HG02938 (cell line): Measurements from ENCODE around the gene COL21A1.
A peak's percentile ranks its signal among the peaks of the same experiment; 100 is the strongest.

Source experiments
- ATAC-seq: cut with Tn5 transposase; IDR thresholded peaks from one replicate; pipeline ENCODE4 v1.9.1; 2021; ENCODE audit warnings: mild to moderate bottlenecking, moderate library complexity; ENCODE audit not compliant: unreplicated experiment

The COL21A1 gene

GRCh38 chr6:56246541-56246880 is 869 bp downstream of the COL21A1 start:
- ATAC-seq = no peak

- ATAC-seq = no peak
Observed at GRCh38 chr6:56245903-56246351, 1.5 kb downstream of the COL21A1 start.

GRCh38 chr6:56244528-56245253 is 2.7 kb downstream of the COL21A1 start:
- ATAC-seq = no peak

- no peak for ATAC-seq
Observed at GRCh38 chr6:56244089-56244488, 3.3 kb downstream of the COL21A1 start.

DNA sequence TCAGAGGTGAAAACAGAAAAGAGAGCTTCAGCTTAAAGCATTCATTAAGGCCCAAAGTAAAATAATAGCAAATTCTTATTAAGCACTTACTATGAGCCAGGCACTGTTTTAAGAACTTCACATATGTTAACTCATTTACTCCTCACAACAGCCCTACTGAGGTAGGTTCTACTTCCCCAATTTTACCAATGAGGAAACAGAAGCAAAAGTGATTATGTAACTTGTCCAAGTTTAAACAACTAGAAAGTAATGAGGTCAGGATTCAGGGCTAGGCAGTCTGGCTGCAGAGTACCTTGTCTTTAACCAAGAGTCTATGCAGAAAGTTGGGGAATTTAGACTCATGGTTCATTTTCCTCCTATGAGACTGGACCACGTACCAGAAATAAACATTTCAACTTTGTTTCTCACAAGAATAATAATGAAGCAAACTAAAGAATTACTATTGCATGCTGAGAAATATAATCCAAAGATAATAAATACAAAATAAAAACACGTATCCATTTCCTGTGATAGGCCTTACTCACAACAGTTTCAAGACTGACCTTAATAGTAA is 3.8 kb downstream of the COL21A1 start:
- ATAC-seq = peak; percentile 73

GRCh38 chr6:56242346-56242745 is 5.0 kb downstream of the COL21A1 start:
- ATAC-seq = no peak

GRCh38 chr6:56241124-56241802 is 6.1 kb downstream of the COL21A1 start:
- ATAC-seq = no peak

DNA sequence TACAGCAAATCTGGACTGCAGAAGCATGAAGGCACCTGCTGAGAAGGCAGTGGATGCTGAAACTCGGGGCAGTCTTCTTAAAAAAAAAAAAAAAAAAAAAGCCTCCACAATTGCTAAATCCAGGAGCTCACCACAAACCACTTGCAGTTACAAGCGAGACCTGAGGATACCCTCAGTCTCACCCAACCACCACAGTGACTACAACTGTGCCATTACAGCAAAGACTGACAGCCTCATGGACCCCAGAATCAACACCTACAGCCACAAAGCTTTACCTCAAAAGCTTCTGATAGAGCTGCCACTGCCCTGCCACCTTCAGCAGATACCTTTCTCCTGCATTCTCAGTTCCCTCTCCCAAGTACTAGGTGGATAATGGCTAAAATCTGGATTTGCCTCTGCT is 9.0 kb downstream of the COL21A1 start:
- no peak for ATAC-seq

- ATAC-seq = no peak
Observed at GRCh38 chr6:56235245-56235644, 12.1 kb downstream of the COL21A1 start.

DNA sequence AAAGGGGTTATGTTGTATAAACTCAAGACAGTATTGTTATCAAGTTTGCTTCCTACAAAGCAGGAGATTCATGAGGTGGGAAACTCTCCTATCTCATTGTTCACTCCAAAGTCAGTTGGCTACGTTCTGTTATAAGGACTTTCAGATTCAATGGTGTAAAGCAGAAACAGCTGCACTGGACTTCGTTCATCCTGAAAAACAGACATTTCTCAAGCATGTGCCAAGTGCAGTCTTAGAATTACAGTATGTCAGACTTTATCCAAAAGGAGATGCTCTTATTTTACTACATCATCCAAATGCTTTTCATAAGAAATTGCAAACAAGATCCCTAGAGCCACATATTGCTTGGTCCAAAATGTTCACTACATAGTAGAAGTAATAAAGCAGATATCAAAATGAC is 14.9 kb downstream of the COL21A1 start:
- no peak for ATAC-seq

- no peak for ATAC-seq
Observed at GRCh38 chr6:56231827-56232226, 15.6 kb downstream of the COL21A1 start.

GRCh38 chr6:56230976-56231566 is 16.3 kb downstream of the COL21A1 start:
- ATAC-seq = no peak

DNA sequence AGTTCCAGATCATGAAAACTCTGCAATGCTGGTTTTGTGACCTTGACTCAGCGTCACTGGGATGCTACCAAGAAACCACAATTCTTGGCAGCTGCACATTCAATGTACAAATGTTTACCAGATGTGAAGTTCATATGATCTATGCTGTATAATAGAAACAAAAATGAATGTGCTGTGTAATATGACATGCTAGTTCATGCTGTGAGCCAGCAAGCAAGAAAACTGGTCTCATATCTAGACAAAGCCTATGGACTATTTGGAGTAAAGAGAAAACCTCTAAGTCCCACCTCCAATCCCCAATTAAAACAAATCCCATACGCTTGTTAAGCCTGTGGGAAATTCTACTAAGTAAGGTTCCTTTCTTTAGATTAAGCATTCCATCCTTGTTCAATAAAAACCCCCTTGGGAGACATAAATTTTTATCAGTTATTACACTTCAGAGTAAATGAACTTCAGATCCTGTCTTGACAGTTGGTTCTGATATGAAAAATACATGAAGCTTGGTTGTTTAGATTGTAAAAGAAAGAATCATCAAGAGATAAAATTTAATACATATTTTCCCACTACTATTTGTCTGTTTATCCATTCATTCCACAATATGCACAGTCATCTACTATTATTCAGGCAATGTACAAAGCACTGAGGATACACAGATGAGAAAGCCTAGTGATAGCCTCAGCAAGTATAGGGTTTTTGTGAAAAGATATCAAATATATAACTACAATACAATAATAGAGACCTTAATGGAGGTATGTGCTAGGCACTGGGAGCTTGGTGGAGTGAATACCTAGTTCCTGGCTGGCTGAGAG is 20.1 kb downstream of the COL21A1 start:
- ATAC-seq = no peak

DNA sequence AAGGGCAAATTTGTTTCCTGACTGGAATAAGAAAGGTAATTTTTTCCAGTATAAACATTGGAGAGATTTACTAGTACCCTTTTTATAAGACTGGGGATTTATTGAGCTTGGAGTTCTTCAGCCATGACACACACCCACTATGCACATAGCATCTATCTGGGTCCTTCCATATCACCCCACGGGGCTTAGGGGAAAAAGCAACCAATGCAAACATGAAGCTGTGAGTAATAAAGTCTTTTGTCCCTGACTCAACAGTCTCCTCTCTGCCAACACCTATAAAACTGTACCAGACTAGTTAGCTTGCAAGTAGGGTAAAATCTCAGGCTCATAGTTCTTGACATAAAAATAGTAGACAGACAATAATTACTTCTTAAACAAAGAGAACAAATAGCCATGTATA is 23.4 kb downstream of the COL21A1 start:
- ATAC-seq = no peak

GRCh38 chr6:56222499-56222898 is 24.9 kb downstream of the COL21A1 start:
- ATAC-seq = no peak

DNA sequence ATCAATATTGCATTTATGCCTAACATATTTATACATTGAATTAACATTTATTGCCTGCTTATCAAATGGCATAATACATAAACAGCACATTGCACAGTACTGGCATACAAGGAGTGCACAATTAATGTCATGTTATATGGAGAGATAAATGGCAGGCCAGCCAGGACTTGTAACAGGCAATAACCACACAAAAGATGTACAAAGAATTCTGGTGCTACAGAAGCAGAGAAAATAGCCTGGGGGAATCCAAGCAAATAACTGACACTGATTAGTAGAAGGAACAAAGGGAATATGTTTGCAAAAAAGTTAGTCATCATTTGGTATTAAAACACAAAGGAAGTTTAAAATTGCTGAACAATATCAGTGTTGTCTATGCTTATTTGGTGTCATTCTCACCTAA is 27.3 kb downstream of the COL21A1 start:
- ATAC-seq = no peak

GRCh38 chr6:56214703-56215101 is 32.7 kb downstream of the COL21A1 start:
- no peak for ATAC-seq

- ATAC-seq = no peak
Observed at GRCh38 chr6:56214041-56214702, 33.2 kb downstream of the COL21A1 start.

DNA sequence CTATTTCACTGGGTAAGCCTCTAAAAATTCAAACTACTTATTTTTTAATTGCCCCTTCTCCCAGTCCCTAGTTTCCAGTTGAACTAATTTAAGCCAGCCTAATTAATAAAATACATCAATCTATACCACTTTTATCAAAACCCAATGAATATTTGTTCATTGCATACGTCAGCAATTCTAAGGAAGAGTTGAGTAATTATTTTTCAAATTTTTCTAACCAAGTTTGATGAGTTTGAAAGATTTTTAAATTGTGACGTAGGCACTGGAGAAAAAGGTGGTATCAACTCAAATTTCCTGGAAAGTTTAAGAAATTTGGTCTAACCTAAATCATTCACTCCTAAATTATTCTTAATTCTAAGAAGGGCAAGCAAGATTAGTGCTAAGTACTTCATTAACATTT is 35.7 kb downstream of the COL21A1 start:
- ATAC-seq = no peak

GRCh38 chr6:56204134-56204533 is 43.2 kb downstream of the COL21A1 start:
- no peak for ATAC-seq

GRCh38 chr6:56199956-56200355 is 47.4 kb downstream of the COL21A1 start:
- no peak for ATAC-seq
